Fibroblast of skin of back (primary cell): Measurements from ENCODE around the gene RSPH9.

Experiments
- DNase-seq: peaks from one replicate; pipeline ENCODE4 v3.0.0-alpha.2; 2013

Gene RSPH9

DNA sequence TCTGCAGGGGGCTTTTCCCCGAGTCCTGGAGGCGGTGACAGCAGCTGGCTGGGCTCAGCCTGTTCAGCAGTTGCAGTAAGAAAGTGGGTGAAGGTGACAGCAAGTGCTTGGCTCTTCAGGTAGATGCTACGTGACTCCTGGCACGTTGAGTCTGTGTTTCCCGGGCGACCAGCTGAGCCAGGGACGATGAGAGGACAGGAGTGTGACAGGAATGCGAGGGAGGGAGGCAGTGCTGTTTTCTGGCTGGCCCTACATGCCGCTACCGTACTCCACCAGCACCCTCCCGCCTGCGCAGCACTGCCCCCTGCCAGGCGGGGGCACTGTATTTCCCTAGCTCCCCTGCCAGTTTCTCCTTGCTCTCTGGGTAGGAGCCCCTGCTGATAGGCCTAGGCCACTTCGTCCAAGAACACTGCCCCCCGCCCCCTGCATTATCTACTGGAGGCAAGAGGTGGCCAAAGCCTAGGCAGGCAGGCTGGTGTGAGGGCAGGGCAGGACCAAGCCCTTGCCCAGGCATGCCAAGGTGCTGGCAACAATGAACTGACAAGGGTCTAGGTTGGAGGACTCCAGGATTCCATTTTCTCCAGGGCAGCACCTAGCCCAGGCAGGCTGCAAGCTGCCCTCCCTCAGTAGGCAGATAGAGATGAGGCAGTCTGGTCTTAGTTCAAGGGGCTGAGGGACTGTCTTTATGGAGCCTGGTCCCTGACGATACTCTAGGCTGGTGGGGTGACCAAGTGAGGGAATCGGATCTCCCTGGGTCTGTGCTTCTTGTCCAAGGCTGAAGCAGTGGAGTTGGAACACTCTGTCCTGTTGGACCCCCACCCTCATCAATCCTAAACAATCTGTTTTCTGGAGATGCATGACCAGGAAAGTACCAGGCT, 23.6 kb downstream of the RSPH9 start:
- DNase-seq = peak; percentile 81

DNA sequence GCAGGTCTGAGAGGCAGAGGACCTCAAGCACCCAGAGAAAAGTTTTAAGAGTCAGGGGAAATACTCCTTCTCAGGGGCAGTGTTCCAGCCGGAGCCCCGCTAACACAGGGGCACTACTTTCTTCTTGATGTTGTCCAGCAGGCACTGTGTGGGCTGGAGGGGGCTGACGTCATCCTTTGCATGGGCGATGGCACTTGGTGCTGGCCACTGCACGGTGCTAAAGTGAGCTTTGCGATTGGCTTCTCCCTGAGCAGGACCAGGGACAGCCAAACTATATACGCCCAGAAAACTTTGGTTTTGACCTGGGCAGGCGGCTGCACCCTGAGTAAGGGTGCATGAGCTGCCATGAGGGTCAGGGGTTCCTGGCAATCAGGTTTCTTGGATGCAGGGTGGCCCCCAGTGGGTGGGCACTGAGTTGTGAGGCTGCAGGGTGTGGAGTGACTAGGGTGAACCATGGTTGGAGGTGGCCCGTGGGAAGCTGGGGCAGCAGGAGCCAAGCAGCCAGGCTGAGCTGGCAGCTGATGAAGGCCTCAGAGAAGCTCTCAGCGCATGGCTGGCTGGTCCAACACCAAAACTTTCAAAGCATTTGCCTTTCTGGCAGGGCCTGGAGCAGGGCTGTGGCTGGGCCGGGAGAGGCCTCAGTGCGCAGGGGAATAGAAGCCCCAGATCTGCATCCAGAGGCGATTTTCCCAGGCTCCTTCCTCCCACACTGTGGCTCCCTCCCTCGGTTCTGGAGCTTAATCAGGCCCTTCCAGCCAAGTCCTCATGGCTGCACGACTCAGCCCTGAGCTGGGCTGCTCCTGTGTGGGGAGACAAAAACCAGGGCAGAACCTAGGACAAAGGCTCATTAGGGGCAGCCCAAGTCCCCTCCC, 24.4 kb downstream of the RSPH9 start:
- DNase-seq = no peak

DNA sequence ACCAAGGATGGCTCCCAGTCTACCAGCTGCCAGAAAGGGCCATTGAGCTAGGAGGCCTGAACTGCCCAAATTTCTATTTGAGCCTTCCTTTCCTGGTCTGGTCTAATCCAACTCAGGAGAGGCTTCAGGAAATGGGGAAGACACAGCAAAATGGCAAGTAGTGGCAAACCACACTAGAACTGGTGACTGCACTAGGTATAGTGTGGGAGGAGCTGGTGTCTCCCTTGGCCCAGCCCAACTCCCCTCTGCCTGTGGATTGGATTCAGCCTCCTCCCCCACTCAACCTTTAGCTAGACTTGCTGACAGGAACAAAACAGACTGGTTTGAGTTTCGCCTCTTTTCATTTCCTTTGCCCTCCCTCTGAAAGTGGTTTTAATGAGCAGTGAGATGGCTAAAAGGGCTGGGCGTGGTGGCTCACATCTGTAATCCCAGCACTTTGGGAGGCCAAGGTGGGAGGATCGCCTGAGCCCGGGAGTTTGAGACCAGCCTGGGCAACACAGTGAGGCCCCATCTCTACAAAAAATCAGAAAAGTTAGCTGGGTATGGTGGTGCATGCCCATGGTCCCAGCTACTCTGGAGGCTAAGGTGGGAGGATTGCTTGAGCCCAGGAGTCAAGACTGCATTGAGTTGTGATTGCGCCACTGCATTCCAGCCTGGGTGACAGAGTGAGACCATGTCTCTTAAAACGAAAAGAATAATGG, 25.2 kb downstream of the RSPH9 start:
- DNase-seq = no peak

DNA sequence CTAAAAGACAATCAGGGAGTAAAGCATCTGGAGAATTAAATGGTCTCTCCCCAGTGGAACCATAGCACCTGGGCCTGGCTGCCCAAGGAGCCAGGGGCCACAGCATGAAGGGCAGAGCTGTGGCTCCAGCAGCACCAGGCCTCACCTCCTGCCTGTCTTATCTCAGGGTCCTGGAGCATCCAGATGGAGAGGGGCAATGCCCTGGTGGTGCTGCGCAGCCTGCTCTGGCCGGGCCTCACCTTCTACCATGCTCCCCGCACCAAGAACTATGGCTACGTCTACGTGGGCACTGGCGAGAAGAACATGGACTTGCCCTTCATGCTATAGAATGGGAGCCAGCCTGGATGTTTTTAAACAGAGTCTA, 25.8 kb downstream of the RSPH9 start:
- DNase-seq = no peak

DNA sequence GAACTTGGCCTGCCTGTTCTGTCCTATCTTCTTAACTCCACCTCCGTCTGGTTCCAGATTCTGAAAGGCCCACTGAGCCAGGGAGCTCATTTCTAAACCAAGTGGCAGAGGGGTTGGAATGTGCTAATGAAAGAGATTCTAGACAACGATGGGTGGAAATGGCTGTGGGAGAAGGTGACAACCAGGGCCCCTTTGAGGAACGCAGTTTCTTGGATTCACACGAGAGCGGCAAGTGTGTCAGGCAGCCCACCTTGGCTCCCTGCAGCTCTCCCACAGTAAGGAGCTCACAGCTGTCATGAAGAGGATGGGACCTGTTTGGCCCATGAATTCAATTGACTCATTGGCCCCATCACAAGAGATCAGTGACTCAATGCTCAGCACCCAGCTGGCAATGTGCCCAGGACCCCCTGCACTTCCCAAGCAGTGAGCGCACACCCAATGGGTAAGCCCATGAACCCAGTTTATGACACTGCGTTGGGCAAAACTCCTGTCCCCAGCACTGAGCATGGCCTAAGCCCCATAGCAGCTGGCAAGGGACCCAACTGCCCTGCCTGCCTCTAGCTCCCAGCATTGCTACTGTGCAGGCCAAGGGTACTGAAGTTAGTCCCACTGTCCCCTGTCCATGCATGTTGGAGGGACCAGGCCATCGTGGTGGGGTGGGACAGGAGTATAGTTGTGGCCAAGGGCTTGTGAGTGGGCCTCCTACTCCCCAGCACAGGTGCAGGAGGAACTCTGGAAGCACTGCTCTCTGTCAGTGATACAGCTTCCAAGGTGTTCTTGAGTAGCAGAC, 26.4 kb downstream of the RSPH9 start:
- no peak for DNase-seq

DNA sequence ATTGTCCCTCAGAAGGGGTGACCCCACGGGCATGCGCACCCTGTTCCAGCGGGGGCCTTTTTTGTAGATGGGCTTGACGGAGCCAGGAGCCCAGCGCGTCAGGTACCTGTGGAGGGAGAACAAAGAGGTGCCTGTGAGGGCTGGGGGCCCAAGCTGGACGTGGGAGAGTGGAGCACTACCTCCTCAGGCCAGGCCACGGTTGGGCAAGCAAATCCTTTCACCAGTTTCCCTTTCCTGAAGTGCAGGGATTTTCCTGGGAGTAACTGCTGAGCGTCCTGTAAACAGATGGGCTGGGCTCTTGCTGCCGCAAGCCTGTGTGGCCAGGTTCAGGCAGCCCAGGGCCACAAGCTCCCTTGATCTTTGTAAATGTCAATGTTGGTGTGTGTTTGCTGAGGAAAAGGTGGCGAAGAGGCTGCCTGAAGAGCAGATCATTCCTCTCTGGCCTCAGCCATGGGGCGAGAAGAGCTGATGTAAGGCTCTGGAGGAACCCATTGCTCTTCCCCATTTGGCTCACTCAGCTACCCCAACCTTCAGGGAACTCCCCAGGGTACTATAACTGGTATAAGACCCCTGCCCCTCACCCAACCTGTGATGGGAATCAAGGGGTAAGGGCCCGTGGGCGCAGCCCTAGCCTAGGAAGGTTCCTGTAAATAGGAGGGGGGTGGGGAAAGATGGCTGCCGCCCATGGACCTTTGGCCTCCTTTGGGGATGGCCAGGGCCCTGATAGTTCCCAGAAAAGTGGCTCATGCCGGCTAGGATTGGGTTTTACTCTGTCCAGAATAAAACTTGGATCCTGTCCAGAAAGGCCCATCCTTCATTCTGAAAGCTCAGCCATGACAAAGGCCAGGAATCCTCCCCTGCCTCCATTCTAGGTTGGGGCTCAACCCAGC, 27.2 kb downstream of the RSPH9 start:
- no peak for DNase-seq

DNA sequence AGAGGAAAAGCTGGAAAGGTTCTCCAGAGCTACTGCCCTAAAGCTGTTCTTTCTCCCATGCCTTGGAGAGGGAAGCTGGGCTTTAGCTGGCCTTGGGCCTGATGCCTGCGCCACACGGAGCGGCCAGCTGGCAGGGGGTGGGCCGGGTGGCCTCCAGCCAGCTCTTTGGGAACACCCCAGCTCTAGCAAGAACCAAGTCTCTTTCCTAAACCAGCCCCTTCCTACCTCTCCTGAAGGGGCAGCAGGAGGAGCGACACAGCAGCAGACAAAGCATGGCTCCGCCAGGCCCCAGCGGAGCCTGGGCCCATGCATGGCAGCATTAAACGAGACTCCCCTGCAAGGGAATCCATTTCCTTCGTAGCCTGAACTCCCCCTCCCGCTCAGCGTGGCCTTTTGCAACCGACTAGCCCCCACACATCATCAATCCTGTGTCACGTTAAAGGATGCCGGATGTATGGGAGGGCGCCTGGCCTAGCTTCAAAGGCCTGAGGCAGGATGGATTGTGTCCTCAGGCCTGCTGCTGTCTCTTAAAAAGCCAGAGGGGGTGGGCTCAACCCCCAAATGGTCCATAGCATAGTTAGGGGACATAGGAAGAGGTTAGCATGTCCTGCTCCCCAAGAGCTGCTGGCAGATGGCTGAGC, 28.7 kb downstream of the RSPH9 start:
- DNase-seq = no peak

DNA sequence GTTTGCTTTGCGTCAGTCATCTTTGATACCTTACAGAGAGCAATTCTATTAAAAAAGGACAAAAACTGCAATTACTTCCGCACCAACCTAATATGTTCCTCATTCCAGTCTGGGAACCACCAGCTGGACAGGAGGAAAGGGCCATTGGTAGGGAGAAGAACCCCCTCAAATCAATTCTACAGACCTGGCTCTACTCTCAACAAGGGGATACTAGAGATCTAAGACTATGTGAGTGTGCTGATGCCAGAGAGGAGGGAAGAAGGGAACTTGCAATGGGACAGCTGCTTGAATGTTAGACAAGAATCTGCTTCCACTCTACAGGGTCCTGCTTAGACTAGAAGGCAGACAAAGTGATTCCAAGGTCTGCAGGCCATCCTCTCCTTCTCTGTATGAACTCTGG, 29.5 kb downstream of the RSPH9 start:
- DNase-seq = no peak

DNA sequence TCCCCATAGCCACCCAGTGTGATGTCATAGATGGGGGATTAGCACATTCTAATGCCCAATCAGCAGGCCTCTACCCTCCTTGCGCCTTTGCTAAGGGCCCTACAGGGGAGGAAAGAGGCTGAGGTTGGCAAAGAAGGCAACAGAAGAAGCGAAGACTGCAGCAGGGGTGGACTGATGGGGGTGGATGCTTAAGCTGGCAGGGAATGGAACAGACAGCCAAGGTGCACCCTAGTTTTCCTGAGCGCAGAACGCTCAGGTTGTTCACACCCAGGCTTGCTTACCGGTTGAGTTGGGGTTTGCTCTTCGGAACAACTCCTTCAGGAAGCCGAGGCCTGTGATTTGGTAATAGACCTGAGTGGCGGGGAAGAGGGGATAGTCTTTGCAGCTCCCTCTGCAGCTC, 30.1 kb downstream of the RSPH9 start:
- DNase-seq = no peak

DNA sequence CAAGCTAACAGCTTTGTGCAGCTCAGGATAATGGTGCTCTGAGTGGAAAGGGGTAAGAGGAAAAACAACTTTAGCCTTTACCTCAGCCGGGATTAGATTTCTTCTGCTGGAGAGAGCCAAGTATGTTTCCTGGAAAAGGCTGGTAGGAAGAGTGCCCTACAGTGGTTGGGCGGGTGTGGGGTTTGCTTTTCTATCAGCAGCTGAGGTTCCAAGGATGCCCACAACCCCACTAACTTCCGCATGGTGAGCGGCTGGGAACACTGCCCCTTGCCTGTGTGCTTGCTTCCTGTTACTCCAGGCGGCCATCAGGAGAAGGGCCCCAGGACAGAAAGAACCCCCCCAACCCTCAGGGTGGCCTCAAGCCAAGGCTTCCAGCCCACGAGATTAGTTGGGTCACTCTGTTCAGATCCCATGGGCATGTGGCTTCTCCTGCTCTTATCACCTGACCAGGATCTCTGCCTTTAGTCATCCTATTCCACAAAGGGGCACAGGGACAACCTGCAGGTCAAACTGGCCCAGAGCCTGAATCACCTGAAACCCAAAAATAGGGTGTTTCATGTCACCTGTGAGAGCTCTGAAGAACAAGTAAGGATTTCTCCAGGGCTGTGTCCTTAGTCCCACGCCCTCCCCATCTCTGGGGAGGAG, 32.2 kb downstream of the RSPH9 start:
- no peak for DNase-seq

DNA sequence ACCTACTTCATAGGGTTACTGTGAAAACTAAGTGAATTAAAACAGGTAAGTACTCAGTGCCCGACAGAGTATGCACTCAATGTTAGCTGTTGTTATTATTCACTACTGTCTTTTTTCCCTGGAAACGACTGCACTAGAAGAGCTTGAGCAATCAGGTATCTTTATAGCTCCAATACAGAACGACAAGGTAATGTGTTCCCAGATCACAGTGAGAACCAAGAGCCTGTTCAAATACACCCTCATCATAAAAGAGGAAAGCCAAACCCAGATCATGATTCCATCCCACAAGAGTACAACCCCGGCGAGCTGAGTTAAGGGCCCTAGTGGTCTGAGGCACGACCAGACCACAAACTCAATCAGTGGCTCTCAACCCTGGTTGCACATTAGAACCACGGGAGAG, 32.9 kb downstream of the RSPH9 start:
- DNase-seq = no peak

DNA sequence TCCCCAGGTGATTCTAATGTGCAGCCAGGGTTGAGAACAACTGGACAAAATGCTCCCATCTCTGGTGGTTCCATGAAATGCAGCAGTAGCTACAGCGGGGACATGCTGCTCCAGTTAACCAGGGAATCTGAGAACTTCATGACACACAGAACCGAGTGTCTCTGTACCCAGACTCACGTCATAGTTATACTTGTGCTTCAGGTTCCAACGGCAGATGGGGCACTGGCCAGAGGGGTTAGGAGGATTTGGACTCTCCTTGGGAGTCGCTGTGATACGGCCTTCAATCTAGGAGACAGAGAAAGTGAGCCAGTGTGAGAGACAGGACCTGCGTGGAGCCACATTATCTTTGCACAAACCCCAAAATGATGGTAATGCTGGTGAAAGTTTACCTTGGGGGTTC, 33.5 kb downstream of the RSPH9 start:
- DNase-seq = no peak

DNA sequence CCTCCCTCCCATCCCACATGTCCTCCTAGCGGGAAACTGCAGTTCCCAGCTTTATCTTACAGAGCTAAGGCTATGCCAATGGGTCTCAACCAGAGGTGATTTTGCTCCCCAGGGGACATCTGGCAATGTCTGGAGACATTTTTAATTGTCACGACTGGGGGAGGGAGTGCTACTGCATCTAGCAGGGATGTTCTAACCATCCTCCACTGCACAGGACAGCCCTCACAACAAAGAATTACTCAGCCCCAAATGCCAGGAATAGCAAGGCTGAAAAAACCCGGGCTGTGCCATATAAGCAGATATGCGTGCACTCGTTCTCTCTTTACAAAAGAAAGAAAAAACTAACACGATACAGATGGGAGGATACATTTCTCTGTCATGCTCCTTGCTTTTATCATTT, 34.2 kb downstream of the RSPH9 start:
- no peak for DNase-seq

DNA sequence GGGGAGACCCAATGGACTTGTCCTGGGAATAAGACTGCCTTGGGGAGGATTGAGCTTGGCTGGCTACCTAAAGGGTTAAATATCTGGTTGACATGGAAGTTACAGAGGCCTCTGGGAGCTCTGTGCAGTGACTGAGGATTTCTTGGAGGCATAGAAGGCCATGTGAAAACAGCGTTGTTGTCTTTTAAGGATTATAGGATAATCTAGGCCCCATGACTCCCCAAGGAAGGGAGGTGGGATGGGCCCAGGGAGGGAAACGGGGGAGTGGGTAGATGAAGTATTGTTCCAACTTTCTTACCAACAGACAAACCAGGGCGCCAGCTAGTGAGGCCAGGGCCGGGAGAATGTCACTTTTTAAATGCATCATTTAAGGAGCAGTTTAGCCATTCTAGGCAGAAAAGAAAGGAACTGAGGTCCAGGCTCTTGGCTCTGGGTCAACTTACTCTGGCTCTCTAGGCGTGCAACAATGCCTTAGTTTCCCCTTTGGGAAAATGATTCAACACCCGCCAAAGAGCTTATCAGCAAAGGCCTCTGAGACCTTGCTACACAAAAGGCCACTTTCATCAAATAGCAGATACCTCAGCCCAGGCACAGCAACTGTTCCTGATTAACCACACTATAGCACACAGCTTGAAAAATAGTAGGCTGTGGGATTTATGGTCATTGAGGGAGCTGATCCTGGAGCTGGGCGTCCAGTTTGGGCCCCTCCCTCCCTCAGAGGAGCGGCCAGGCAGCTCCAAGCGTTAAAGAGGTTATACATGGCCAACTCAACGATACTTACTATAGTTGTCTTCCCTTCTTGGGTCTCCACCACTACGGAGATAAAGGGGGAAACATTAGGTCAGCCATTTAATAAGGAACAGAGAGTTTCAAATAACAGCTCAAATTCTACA, 35.7 kb downstream of the RSPH9 start:
- DNase-seq = no peak

DNA sequence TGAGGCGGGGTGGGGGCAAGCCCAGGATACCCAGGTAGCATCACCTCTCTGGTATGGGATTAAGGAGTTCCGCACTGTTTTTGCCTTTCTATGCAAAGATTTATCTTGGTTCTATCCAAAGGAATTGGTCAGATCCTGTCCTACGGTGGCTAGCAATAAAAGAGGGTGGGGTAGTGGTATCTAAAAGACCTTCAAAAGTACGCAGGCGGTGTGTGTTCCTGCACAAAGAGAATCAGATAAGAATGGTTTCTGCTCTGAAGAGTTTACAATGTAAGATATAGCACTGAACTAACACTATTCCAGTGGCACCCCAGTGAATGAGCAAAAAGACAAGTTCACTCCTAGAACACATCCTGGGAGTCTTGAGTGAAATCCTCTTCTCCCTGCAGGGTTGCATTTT, 36.5 kb downstream of the RSPH9 start:
- DNase-seq = no peak

DNA sequence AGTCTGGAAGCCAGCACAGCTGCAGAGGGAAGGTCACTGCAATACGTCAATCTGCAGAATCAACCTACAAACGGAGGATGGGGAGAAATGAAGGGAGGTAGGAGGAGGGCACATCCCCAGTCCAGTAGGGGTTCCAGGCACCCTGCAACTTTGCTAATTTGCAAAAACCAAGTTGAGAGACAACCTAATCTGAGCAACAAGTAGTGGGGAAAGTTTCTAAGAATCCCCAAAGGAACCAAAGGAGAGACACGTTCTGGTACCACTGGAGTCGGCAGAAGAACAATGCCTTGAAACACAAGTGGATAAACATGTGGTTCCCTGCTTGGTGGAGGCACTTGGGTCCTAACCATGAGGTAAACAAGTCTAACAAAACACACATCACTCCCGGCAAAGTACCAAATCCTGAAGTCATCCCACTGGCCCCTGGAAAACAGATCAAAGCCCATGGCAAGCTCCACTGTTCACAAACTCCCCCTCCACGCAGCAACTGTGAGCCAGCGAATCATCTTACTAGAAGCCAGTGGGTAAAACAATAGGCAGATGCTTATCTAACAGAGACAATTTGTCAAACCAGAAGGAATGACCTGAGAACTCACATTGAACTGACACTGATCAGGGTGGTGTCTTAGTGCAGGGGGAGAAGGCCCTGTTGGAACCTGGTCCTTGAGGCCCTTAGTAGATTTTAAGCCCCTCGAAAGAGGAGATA, 38.0 kb downstream of the RSPH9 start:
- no peak for DNase-seq

DNA sequence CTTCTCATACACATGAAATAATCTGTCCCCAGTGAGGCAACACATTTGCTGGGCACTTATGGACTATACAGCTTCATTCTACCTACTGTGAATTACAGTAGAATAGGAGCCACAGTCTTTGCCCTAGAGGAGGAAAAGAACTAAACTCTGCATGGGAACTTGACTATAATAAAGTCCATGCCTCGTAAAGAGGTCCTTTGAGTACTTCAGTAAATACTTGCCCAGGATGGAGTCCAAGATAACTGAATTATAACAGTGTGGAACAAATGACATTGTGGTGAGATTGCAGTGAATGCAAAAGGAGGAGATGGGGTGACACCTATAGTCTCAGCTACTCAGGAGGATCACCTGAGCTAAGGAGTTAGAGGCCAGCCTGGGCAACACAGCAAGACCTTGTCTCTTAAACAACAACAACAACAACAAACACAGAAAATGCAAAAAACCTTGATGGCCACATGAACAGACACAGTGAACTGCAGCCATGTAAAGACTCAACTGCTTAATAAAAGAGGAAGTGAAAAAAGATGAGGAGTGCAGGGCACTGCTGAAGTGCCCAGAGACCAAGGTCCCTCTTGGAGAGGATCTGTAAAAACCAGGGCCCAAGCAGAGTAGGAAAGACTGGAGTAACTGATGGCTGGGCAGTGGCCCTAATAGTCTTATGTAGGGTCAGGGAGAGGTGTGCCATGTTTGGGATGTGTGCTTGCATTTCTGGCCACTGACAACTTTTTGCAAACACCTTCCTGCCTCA, 39.0 kb downstream of the RSPH9 start:
- DNase-seq = no peak

DNA sequence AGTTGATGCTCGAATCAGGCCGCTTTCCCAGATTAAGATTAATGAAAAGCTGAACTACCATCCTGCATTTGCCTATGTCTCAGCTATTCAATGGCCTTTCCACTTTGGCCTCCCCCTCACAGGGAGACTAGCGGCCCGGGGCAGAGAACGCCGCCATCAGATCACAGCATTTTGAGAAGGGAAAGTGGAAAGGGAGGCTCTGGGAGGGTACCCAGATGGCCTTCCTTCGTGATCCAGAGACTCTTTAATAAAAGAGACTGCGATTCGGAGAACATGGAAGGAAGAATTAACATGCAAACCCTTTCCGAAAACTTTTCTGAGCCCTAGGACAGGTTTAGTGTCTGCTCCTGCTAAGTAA, 42.2 kb downstream of the RSPH9 start:
- no peak for DNase-seq
